Epithelial cell of proximal tubule (primary cell): ENCODE measurements around the gene CASTOR2. TPM values are rescaled to one million over a fixed set of nuclear protein-coding genes. Genes with fewer than 3 reads are reported as not detected.
"Not testable (repeated sequence)": the region's sequence is repeated elsewhere in the genome, so short reads cannot be mapped to it uniquely, and the experiment has no call there.

ENCODE experiments used
- DNase-seq: peaks from one replicate; pipeline ENCODE4 v3.0.0-alpha.2; 2011; ENCODE audit warnings: low read depth
- H3K4me3 ChIP-seq: 2 replicates; pipeline ENCODE4 v1.5.1; 2011; ENCODE audit warnings: low read depth, mild to moderate bottlenecking, low read length
- total RNA-seq: library from RNA; depleted of rRNA; stranded (reverse); fragments of >200 nt; gene quantifications from 2 replicates; pipeline ENCODE4 v1.2.3, GENCODE V29; 2015
- TF ChIP-seq, protein P1 (sequence below): conservative IDR thresholded peaks from 2 replicates; pipeline ENCODE4 v1.5.1; 2012; ENCODE audit warnings: low read depth, mild to moderate bottlenecking, low read length

The CASTOR2 gene
- total RNA-seq, 1 donor from 2014 or later, result 15.5 TPM

DNA sequence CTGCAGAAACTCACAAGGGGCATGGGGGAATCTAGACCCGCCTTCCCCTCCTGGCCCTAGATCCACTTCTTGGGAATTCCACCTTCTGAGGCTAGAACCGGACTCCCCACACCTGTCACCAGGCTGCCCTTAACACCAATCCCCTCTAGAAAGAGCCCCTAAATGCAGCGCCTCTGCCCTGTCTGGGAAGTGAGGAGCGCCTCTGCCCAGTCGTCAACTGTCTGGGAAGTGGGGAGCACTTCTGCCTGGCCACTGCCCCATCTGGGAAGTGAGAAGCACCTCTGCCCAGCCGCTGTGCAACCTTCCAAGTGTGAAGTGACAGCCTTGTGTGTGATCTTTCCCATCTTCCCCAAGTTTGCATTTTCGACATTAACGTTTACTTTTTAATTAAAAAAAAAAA, 100.3 kb downstream of the CASTOR2 start:
- no peak overlapping the region for H3K4me3 ChIP-seq
- DNase-seq, result no peak
- TF ChIP-seq, protein P1, sequence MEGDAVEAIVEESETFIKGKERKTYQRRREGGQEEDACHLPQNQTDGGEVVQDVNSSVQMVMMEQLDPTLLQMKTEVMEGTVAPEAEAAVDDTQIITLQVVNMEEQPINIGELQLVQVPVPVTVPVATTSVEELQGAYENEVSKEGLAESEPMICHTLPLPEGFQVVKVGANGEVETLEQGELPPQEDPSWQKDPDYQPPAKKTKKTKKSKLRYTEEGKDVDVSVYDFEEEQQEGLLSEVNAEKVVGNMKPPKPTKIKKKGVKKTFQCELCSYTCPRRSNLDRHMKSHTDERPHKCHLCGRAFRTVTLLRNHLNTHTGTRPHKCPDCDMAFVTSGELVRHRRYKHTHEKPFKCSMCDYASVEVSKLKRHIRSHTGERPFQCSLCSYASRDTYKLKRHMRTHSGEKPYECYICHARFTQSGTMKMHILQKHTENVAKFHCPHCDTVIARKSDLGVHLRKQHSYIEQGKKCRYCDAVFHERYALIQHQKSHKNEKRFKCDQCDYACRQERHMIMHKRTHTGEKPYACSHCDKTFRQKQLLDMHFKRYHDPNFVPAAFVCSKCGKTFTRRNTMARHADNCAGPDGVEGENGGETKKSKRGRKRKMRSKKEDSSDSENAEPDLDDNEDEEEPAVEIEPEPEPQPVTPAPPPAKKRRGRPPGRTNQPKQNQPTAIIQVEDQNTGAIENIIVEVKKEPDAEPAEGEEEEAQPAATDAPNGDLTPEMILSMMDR, result no peak

DNA sequence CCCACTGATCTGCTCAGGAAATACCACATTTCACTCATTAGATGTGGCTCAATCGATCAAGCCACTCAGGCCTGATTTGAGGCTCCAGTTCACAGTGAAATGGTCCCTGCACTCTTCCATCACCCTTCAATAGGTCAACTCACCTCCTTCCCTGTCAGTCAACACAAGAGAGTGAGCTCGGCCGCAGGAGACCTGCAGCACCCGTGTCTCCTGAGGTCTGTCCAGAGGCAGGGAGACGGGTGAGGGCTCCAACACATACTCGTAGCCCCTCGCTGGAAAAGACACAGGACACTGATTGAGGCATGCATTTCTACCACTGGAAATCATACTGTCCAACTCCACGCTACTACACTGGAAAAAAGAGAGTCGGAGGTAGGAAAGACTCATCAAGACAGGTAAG, 102.0 kb downstream of the CASTOR2 start:
- TF ChIP-seq, protein P1, result no peak

DNA sequence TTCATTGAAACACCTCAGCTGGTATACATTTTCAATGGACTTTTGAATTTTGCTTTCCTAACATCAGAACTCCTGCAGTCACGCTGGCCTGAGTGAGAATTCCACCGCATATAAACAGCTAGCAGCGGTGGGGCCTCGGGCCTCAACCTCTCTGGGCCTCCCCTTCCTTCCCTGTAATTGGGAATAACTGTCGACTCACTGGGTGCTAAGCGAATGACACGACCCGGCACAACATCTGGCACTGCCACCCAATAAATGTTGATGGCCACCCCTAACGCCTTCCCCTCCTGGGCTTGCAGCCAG, 108.4 kb downstream of the CASTOR2 start:
- TF ChIP-seq, protein P1, result no peak
- H3K4me3 ChIP-seq, result peak overlapping the region; percentile 94
- DNase-seq, result no peak

More for the DNA sequence above, 102.0 kb downstream of the CASTOR2 start:
- H3K4me3 ChIP-seq, result no peak overlapping the region
- DNase-seq, result no peak

DNA sequence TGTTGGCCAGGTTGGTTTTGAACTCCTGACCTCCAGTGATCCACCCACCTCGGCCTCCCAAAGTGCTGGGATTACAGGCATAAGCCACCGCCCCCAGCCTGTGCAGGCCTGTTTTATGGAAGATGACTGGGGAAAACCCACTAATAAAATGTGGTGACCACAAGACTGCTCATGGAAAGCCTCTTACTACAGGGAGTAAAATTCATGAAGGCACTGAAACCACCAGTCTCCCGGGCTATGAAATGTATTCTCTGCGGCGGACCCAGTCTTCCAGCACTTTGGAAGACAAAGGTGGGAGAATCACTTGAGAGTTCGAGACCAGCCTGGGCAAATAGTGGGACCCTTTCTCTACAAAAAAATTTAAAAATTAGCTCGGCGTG, 109.7 kb downstream of the CASTOR2 start:
- peak overlapping the region; percentile 94 for H3K4me3 ChIP-seq
- not testable (repeated sequence) for DNase-seq

Other genes starting within 250 kb of the CASTOR2 start
- 0.43 and 0.46 TPM in 2 replicates for gene NCF1, start 190.7 kb upstream of the CASTOR2 start, total RNA-seq
- gene GTF2IRD2, start 113.1 kb upstream of the CASTOR2 start, total RNA-seq, result 2.8 and 3.8 TPM in 2 replicates
- 63.0 and 76.3 TPM in 2 replicates for gene RCC1L, start 109.1 kb downstream of the CASTOR2 start, total RNA-seq
- gene GTF2IRD2B, start 127.9 kb downstream of the CASTOR2 start, total RNA-seq, result 35.9 and 50.9 TPM in 2 replicates